Liver (tissue), 3 donors: Measurements from ENCODE around the gene DCPS.

Experiments
- ATF3 ChIP-seq: IDR thresholded peaks from 2 replicates; pipeline ENCODE4 v1.6.1; 2016; ENCODE audit warnings: antibody characterized with exemption
- CTCF ChIP-seq: fragments of 150-350 bp; IDR thresholded peaks from 2 replicates; pipeline ENCODE4 v1.5.1; 2017; ENCODE audit warnings: improper control_type of control experiment, low read depth, low read length; ENCODE audit not compliant: missing input control
- MAX ChIP-seq: IDR thresholded peaks from 2 replicates; pipeline ENCODE4 v1.6.1; 2016; ENCODE audit warnings: antibody characterized with exemption
- REST ChIP-seq: IDR thresholded peaks from 2 replicates; pipeline ENCODE4 v1.6.1; 2016; ENCODE audit warnings: antibody characterized with exemption, mild to moderate bottlenecking
- TAF1 ChIP-seq: conservative IDR thresholded peaks from 2 replicates; pipeline ENCODE4 v1.6.1; 2016; ENCODE audit warnings: antibody characterized with exemption, mild to moderate bottlenecking
- YY1 ChIP-seq: IDR thresholded peaks from 2 replicates; pipeline ENCODE4 v1.6.1; 2016; ENCODE audit warnings: antibody characterized with exemption, mild to moderate bottlenecking
- ZBTB33 ChIP-seq: IDR thresholded peaks from 2 replicates; pipeline ENCODE4 v1.6.1; 2016; ENCODE audit warnings: antibody characterized with exemption
- donor health status: healthy.
- donor health status: healthy.

GRCh38 chr11:126311401-126312291 is 7.8 kb downstream of the DCPS start:
- TF ChIP-seq MAX: no peak
- no peak for TF ChIP-seq CTCF
- no peak for TF ChIP-seq YY1
- no peak for TF ChIP-seq TAF1
- TF ChIP-seq ZBTB33: no peak
- TF ChIP-seq REST: no peak
- no peak for TF ChIP-seq ATF3
